CD4-positive, alpha-beta T cell (primary cell): ENCODE data around the gene GRIA3. TPM values are rescaled to one million over a fixed set of nuclear protein-coding genes. Genes with fewer than 3 reads are reported as not detected.
"Not testable (repeated sequence)": the region's sequence is repeated elsewhere in the genome, so short reads cannot be mapped to it uniquely, and the experiment has no call there.

Experiments
- ATAC-seq: fragments of 200-7000 bp; cut with Tn5 transposase; one replicate; pipeline ENCODE4 v1.10.0; 2022; ENCODE audit warnings: mild to moderate bottlenecking; ENCODE audit not compliant: poor library complexity
- CTCF ChIA-PET: fragments of 350-600 bp; sonication (Branson Sonifier 250); formaldehyde crosslinking; loops from one replicate; lab custom pipeline; 2021; ENCODE audit warnings: antibody characterized with exemption, inconsistent platforms; lab: Charles Lee
- POLR2A ChIA-PET: fragments of 350-600 bp; sonication (Branson Sonifier 250); formaldehyde crosslinking; loops from one replicate; lab custom pipeline; 2021; ENCODE audit warnings: antibody characterized with exemption, inconsistent platforms; lab: Charles Lee
- DNase-seq, 14 experiments: peaks; one replicate each; pipeline ENCODE4 v3.0.0-alpha.2; 2013 to 2020; ENCODE audit warnings: mixed read lengths in 2 of 14
- H3K27ac ChIP-seq, 2 donors: one replicate each; pipeline versions ENCODE4 v1.5.1 to v1.7.0; 2013; ENCODE audit warnings: low read length in 2 of 2, low read depth in 1 of 2, mild to moderate bottlenecking in 1 of 2
- H3K27me3 ChIP-seq, 2 experiments: 1 replicate in 1 of 2; 2 replicates in 1 of 2; pipeline versions ENCODE4 v1.6.1 to v1.7.0; 2013; ENCODE audit warnings: low read length in 2 of 2, control low read depth in 1 of 2, mild to moderate bottlenecking in 1 of 2, moderate library complexity in 1 of 2; ENCODE audit not compliant: insufficient read depth in 2 of 2, control insufficient read depth in 1 of 2
- H3K36me3 ChIP-seq: one replicate; pipeline ENCODE4 v1.6.1; 2013; ENCODE audit warnings: low read length, control low read depth; ENCODE audit not compliant: insufficient read depth
- H3K4me1 ChIP-seq: one replicate; pipeline ENCODE4 v1.6.1; 2013; ENCODE audit warnings: low read length, control low read depth; ENCODE audit not compliant: insufficient read depth
- H3K4me3 ChIP-seq: one replicate; pipeline ENCODE4 v1.5.1; 2013; ENCODE audit warnings: mild to moderate bottlenecking, low read length, moderate library complexity
- H3K9me3 ChIP-seq, 2 experiments: 1 replicate in 1 of 2; 2 replicates in 1 of 2; pipeline versions ENCODE4 v1.6.1 to v1.7.0; 2013; ENCODE audit warnings: low read length in 2 of 2, mild to moderate bottlenecking in 2 of 2, control low read depth in 1 of 2, moderate library complexity in 1 of 2; ENCODE audit not compliant: control insufficient read depth in 1 of 2, insufficient read depth in 1 of 2
- H3K27ac Mint-ChIP-seq: one replicate; pipeline ENCODE4 v1.8.0; 2020; ENCODE audit warnings: mixed read lengths
- H3K27me3 Mint-ChIP-seq: one replicate; pipeline ENCODE4 v1.8.0; 2021; ENCODE audit warnings: mixed read lengths
- H3K36me3 Mint-ChIP-seq: one replicate; pipeline ENCODE4 v1.8.0; 2021; ENCODE audit warnings: low read depth, mixed read lengths
- H3K4me1 Mint-ChIP-seq: one replicate; pipeline ENCODE4 v1.8.0; 2021; ENCODE audit warnings: low read depth, mixed read lengths
- H3K4me3 Mint-ChIP-seq: one replicate; pipeline ENCODE4 v1.8.0; 2020; ENCODE audit warnings: mild to moderate bottlenecking, mixed read lengths
- H3K9me3 Mint-ChIP-seq: one replicate; pipeline ENCODE4 v1.8.0; 2020; ENCODE audit warnings: mixed read lengths
- intact Hi-C, 2 experiments: fragments of 100-400 bp; cut with DNase I in 1 of 2; cut with micrococcal nuclease in 1 of 2; formaldehyde crosslinking; loops; one replicate each; pipeline versions ENCODE4 v1.15.1 to v1.9.0; 2023 to 2025; cut with DNase I, micrococcal nuclease
- total RNA-seq, 174 experiments: library from RNA in 2 of 174; stranded (reverse) in 2 of 174; gene quantifications; one replicate each; pipeline ENCODE4 v1.2.3 and lab custom pipeline; 2021 to 2026
- TF ChIP-seq, protein P1 (sequence below): fragments of 200-600 bp; IDR thresholded peaks from one replicate; pipeline ENCODE4 v1.8.0; 2022; ENCODE audit warnings: antibody characterized with exemption, mild to moderate bottlenecking

The GRIA3 gene
- total RNA-seq, 2 experiments from 2014 or later, result not detected

DNA sequence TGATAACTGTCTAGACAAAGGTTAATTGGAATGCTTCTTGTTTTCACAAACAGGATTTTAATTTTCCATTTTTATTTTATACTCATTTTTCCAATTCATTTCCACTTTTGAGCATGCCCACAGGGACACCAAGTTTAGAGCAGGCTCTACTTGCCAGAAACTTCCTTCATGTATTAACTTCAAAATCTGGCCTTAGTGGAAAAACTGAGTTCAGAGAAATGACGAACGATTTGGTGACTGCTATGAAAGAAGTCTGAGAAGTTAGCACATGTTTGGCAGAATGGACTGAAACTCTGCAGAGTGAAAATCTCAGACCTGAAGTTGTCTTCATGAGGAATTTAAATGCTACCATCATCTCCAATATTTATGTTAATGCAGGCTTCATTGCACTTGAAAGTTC, 334.7 kb downstream of the GRIA3 start:
- DNase-seq, result no peak
- H3K27me3 ChIP-seq, result no peaks in the 10 kb centered on the region
- Mint-ChIP-seq H3K4me1 (no peaks in the 10 kb centered on the region), H3K27me3 (no peaks in the 10 kb centered on the region), H3K4me3 (no peak overlapping the region), H3K36me3 (no peaks in the 10 kb centered on the region), H3K9me3 (peaks cover 12% of the 10 kb centered on the region), H3K27ac (no peak overlapping the region)
- peaks cover 0 to 6% of the 10 kb centered on the region in 2 experiments for H3K9me3 ChIP-seq
- TF ChIP-seq, protein P1, sequence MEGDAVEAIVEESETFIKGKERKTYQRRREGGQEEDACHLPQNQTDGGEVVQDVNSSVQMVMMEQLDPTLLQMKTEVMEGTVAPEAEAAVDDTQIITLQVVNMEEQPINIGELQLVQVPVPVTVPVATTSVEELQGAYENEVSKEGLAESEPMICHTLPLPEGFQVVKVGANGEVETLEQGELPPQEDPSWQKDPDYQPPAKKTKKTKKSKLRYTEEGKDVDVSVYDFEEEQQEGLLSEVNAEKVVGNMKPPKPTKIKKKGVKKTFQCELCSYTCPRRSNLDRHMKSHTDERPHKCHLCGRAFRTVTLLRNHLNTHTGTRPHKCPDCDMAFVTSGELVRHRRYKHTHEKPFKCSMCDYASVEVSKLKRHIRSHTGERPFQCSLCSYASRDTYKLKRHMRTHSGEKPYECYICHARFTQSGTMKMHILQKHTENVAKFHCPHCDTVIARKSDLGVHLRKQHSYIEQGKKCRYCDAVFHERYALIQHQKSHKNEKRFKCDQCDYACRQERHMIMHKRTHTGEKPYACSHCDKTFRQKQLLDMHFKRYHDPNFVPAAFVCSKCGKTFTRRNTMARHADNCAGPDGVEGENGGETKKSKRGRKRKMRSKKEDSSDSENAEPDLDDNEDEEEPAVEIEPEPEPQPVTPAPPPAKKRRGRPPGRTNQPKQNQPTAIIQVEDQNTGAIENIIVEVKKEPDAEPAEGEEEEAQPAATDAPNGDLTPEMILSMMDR, result no peak
- H3K27ac ChIP-seq, result no peak overlapping the region
- ChIA-PET POLR2A (no interaction called here), CTCF (no interaction called here)
- no peak for ATAC-seq
- H3K36me3 ChIP-seq, result no peaks in the 10 kb centered on the region
- H3K4me1 ChIP-seq, result no peaks in the 10 kb centered on the region
- intact Hi-C loops, result no loop called here
- H3K4me3 ChIP-seq, result no peak overlapping the region

DNA sequence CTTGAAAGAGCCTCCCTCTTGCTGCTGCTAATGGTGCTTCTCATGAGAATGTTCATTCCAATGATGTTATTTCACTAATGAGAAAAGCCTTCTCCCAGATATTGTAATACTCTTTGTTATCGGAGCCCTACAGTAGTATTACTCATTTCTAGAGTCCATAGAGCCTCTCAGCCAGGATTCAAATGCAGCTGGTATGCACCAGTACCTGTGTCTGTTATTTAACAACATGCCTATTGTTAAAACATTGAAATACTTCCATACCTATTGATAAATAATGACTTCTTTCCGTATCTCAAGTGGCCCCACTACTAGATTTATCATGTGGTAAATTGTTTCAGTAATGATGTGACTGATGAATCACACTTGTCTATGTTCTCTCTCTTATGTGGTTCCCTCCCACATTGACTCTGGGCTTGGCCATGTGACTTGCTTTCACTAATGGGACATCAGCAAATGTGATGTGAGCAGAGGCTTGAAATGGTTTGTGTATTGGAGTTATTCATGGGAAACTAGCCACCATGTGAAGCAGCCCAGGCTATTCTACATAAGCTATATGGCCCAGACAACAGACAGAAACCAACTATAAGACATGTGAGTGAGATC, 341.1 kb downstream of the GRIA3 start:
- Mint-ChIP-seq H3K4me3 (no peak overlapping the region), H3K4me1 (no peaks in the 10 kb centered on the region), H3K27me3 (peaks cover 4% of the 10 kb centered on the region), H3K27ac (no peak overlapping the region), H3K36me3 (no peaks in the 10 kb centered on the region), H3K9me3 (peaks cover 5% of the 10 kb centered on the region)
- no peaks in the 10 kb centered on the region for H3K4me1 ChIP-seq
- intact Hi-C loops, result no loop called here
- CTCF ChIA-PET, result no interaction called here
- no peak overlapping the region for H3K27ac ChIP-seq
- POLR2A ChIA-PET, result no interaction called here
- ATAC-seq, result no peak
- H3K4me3 ChIP-seq, result no peak overlapping the region
- DNase-seq, result no peak
- no peaks in the 10 kb centered on the region for H3K27me3 ChIP-seq
- H3K36me3 ChIP-seq, result no peaks in the 10 kb centered on the region
- TF ChIP-seq, protein P1, result no peak
- peaks cover 0 to 6% of the 10 kb centered on the region in 2 experiments for H3K9me3 ChIP-seq

DNA sequence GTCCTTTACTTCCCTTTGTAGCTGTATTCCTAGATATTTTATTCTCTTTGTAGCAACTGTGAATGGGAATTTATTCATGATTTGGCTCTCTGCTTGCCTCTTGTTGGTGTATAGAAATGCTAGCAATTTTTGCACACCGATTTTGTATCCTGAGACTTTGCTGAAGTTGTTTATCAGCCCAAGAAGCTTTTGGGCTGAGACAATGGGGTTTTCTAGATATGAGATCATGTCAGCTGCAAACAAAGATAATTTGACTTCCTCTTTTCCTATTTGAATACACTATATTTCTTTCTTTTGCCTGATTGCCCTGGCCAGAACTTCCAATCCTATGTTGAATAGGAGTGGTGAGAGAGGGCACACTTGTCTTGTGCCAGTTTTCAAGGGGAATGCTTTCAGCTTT, 346.6 kb downstream of the GRIA3 start:
- H3K9me3 ChIP-seq, H3K27me3 Mint-ChIP-seq, intact Hi-C loops, H3K4me1 ChIP-seq, H3K36me3 ChIP-seq, H3K27me3 ChIP-seq, H3K36me3 Mint-ChIP-seq, CTCF ChIA-PET, H3K27ac Mint-ChIP-seq, ATAC-seq, POLR2A ChIA-PET, H3K27ac ChIP-seq, H3K4me3 Mint-ChIP-seq, DNase-seq, H3K4me3 ChIP-seq, H3K9me3 Mint-ChIP-seq, H3K4me1 Mint-ChIP-seq: not testable (repeated sequence)
